GM21786 (cell line): ENCODE measurements around the gene PF4V1.

Source experiments
- ATAC-seq: cut with Tn5 transposase; IDR thresholded peaks from one replicate; pipeline ENCODE4 v1.9.1; 2021; ENCODE audit not compliant: unreplicated experiment

The PF4V1 gene

GRCh38 chr4:73844806-73845205, 8.3 kb upstream of the PF4V1 start:
- ATAC-seq, result no peak

DNA sequence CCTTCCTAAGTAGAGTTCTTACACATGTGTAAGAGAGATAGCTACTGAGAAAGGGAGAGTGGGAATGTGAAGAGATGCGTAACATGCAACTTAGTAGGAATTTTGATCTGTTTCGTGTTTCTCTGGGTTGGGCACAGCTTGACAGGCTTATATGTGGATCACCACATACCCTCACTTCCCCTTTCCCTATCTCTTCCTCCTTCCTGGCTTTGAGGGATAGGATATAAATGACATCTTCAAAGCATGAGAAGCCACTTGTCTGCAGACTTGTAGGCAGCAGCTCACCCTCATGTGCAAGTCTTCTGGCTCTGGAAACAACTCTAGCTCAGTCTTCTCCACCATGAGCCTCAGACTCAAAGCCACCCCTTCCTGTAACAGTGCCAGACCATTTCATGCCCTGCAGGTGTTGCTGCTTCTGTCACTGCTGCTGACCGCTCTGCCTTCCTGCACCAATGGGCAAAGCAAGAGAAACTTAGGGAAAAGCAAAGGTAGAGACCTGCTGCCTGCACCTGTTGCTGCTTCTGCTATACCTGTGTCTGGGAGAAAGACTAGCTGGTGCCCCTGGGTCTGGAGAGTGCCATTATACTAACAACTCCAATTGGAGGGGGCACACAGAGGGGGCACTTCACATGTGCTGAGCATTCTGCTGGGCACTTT, 5.4 kb upstream of the PF4V1 start:
- ATAC-seq, result no peak

GRCh38 chr4:73848183-73848777, 4.8 kb upstream of the PF4V1 start:
- ATAC-seq, result no peak

DNA sequence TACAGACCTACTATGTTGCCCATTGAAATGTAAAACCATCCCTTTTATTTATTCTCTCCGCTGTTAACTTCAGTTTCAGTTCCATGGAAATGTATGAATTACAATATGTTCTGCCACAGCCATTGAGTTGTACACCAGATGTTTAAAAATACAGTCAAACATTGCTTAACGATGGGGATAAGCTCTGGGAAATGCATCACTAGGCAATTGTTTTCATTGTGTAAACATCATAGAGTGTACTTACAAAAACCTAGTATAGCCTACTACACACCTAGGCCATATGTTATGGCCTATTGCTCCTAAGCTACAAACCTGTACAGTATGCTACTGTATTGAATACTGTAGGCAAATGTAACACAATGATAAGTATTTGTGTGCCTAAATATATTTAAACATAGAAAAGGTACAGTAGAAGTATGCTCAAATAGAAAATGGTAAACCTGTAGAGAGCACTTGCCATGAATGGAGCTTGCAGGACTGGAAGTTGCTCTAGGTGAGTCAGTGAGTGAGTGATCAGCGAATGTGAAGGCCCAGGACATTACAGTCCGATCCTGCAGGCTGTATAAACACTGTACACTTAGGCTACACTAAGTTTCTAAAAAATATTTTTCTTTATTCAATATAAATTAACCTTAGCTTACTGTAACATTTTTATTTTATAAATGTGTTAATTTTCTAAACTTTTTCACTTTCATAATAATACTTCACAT, 2.7 kb upstream of the PF4V1 start:
- ATAC-seq, result no peak

- no peak for ATAC-seq
These were observed 1.8 kb upstream of the PF4V1 start for GRCh38 chr4:73851293-73851692.

DNA sequence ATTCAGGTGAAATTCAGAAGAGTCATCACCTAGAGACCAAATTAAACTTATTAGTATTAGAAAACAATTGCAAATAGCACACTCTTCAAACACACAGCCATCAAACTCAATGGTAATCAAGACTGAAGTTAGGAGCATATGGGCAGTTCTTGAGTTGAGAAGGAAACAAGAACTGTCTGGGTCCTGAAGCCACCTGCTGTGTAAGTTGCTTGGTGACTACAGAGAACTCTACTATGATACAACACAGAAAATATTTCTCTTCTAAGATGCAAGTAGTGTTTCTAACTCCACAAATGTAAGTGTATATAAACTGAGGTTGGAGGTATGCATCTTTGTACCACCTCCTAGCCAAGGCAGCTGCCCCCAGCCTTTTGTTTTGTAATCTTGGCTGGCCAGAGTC, 325 bp upstream of the PF4V1 start:
- no peak for ATAC-seq

GRCh38 chr4:73853718-73854473, 800 bp downstream of the PF4V1 start:
- no peak for ATAC-seq

- ATAC-seq, result no peak
These were observed 2.3 kb downstream of the PF4V1 start for GRCh38 chr4:73855406-73855805.

DNA sequence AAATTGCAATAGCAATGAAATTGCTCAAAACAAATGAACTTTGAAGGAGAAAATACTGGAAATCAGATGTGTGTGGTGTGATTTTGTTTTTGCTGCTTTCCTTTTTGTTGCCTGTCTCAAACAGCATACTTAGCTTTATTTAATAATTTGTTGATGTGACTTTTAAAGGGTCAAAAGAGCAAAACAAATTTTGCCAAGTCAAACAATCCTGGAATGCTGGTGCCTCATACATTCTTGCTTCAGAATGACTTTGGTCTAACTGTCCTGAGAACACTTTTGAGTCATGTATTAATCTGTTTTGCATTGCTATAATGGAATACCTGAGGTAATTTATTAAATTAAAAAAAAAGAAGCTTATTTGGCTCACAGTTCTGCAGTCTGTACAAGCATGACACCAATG, 3.4 kb downstream of the PF4V1 start:
- no peak for ATAC-seq

GRCh38 chr4:73859614-73860088, 6.6 kb downstream of the PF4V1 start:
- ATAC-seq, result no peak

DNA sequence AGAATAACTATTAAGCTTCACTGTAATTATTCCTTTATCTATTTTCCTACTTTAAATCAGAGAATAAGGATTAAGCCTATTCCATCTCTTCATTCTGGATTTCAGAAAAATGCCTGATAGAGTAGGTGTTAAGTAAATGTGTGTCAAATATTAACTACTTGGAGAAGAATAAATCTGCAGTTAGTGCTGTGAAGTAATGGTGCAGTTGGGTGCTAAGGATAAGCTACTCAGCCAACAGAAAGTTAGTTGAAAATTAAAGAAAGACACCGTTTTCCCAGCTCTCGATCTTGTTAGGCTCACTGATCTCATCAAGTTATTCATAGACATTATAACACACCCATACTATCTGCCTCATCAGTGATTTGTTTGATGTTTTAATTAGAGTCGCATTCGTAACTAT, 7.1 kb downstream of the PF4V1 start:
- ATAC-seq, result no peak

- ATAC-seq, result no peak
These were observed 7.8 kb downstream of the PF4V1 start for GRCh38 chr4:73860917-73861316.

DNA sequence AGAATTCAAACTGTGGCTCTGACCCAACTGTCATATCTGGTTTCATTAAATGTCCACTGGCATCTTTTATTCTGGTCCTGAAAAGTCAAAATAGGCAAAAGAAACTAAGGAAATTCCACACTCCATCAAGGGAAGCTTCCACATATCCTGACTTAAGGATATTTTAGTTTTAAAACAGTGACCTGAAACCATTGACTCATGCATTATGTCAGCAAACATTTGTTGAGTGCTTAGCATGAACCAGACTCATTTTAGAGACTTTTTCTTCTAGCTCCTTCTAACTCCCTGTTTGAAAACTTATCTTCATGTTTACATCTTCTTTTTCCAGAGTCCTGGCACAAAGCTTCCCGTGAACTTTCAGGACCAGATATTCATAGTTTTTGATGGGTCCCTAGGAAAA, 9.2 kb downstream of the PF4V1 start:
- no peak for ATAC-seq

- no peak for ATAC-seq
These were observed 11.3 kb downstream of the PF4V1 start for GRCh38 chr4:73864365-73864764.

DNA sequence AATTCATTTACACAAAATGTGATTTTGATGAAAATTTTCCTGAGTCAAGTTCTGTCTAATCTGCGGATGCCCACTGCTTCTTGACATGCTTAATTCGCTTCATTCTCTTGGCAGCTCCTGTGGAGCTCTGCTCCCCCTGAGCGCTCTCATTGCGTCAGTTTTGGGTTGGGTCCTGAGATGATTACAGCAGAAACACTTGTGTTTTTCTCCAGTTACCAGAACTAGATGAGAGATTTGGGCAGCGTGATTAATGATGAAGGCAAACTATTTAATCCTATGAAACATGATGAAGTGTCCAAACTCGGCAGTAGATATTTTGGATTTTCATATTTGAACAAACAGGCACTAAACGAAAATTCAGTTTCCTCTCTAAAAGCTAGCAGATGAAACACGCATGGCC, 11.9 kb downstream of the PF4V1 start:
- no peak for ATAC-seq

GRCh38 chr4:73865431-73866096, 12.5 kb downstream of the PF4V1 start:
- no peak for ATAC-seq

- no peak for ATAC-seq
These were observed 13.2 kb downstream of the PF4V1 start for GRCh38 chr4:73866246-73866645.

DNA sequence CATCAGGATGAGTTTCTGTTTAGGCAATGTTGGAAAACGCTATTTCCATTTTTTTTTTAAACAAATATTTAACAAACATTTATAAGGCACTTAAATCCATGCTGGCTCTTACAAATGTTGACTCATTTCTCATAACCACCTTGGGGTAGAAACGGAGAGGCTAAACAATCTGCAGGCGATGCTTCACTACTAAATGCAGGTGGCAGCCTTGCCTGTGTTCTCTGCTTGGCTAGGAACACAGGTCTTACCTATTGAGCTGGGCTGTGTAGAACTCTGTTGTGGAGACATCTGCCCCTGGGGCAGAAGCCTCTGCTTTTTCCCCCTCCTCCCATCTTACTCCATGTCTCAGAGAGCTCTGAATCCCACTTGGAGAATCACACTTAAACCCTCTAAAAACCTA, 14.7 kb downstream of the PF4V1 start:
- ATAC-seq, result no peak

GRCh38 chr4:73868206-73869129, 15.4 kb downstream of the PF4V1 start:
- ATAC-seq, result no peak
